LNCAP (cell line): ENCODE data around the gene ZNF43.

Experiments used
- CTCF ChIP-seq: fragments of 450-650 bp; IDR thresholded peaks from 2 replicates; pipeline ENCODE4 v1.5.1; 2017; ENCODE audit warnings: mild to moderate bottlenecking

Gene ZNF43

DNA sequence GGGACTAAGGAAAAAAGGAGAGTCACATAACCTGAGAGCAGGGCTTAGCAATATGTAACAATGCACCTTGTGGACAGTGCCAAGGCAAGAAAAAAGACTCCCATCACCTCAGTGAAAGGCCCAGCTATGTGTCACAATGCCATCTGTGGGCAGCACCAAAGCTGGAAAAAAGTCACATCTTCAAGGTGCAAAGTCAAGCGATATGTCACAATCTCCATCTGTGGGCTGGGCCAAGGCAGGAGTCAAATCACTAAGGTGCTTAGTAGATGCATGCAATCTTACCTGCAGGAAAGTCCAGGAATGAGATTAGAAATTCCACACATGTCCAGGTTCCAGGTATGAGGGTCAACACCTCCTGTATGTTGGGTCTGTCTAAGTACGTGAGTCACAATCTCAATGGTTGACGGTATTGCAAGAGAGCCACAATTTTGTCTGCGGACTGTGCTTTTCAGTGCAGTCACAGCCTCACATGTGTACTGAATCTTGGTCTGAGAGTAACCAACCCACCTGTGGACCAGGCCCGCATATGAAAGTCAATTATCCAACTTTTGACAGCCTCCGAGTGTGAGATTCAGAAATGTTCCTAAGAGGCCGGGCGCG, 14.8 kb upstream of the ZNF43 start:
- TF ChIP-seq CTCF: no peak

DNA sequence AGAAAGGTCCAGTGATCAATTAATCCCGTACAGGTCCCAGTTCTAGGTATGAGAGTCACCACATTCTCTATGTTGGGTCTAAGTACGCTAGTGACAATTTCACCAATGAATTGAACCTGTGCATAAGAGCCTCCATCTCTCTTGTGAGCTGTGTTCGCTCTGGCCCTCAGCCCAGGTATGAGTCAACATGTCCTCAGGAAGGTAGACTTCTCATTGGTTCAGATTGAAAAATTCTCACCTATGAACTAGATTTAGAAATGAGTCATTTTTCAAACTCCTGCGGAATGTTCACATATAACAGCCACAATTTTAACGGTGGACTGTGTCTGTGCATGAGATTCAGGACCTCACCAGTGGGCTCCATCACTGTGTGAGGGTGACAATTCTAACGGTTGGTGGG, 12.7 kb upstream of the ZNF43 start:
- no peak for TF ChIP-seq CTCF

DNA sequence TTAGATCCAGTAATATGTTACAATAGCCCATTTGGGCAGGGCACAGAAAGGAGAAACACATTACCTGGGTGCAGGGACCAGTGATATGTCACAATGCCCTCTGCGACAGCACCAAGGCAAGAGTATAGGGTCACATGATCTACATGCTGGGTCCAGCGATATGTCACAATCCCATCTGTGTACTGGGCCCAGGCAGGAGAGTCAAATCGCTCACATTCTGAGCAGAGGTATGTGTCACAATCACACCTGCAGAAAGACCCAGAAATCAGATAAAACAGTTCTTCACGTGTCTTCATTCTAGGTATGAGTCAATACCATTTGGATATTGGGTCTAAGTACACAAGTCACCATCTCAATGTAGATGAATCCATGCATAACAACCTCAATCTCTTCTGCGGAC, 7.1 kb upstream of the ZNF43 start:
- TF ChIP-seq CTCF: no peak

- no peak for TF ChIP-seq CTCF
These were observed 5.6 kb upstream of the ZNF43 start for GRCh38 chr19:21841488-21842097.

- no peak for TF ChIP-seq CTCF
These were observed 5.1 kb upstream of the ZNF43 start for GRCh38 chr19:21841081-21841480.

GRCh38 chr19:21839976-21840375, 4.0 kb upstream of the ZNF43 start:
- TF ChIP-seq CTCF: no peak

DNA sequence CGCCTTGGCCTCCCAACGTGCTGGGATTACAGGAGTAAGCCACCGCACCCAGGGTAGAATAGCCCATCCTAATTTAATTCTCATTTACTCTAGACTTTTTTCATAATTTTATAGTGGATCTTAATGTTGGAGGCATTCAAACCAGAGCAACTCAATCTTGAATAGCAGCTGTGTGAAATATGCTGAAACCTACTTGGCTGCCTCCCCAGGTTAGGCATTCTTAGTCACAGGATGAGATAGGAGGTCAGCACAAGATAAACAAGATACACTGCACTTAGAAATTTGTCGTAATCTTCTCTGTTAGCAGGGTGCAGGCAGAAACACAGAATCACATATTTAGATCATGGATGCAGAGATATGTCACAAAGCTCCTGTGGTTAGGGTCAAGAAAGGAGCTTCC, 2.7 kb upstream of the ZNF43 start:
- TF ChIP-seq CTCF: no peak

GRCh38 chr19:21835429-21835809, 563 bp downstream of the ZNF43 start:
- no peak for TF ChIP-seq CTCF
